ENCODE measurements around the gene PDZRN4.
"Not testable (repeated sequence)": the region's sequence is repeated elsewhere in the genome, so short reads cannot be mapped to it uniquely, and the experiment has no call there.

Gene PDZRN4

GRCh38 chr12:41287500-41288141, 99.5 kb downstream of the PDZRN4 start:
- DNase-seq: no peak

DNA sequence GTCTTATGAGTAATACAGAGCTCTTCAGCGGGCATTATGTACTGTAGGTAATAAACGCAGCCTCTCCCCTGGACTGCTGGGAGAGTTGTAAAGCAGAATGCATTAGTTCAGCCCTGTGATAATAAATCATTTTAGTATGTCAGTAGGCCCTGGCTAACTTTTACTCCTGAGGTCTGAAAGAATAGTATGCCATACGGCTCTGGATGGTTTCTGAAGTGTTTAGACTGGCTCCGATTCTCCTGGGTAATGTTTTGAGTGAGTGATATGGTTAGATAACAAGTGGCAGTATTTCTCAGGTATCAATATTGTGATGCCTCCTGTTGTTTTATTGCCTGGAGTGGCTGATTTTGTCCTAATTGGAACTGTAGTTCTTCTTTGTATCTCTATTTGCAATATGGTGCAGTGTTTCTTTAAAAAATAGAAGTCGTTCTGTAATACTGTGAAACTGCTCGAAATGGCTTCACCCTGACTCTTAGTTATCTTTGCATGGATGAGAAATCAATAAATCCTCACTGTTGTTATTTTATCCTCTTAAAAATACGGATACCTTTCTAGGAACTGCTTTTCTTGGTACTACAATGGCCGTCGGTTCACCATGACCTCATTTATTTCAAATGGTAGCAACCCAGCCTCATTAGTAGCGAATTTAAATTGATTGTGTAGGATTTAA, 100.2 kb downstream of the PDZRN4 start:
- DNase-seq: no peak

GRCh38 chr12:41289501-41289900, 101.4 kb downstream of the PDZRN4 start:
- DNase-seq: no peak

DNA sequence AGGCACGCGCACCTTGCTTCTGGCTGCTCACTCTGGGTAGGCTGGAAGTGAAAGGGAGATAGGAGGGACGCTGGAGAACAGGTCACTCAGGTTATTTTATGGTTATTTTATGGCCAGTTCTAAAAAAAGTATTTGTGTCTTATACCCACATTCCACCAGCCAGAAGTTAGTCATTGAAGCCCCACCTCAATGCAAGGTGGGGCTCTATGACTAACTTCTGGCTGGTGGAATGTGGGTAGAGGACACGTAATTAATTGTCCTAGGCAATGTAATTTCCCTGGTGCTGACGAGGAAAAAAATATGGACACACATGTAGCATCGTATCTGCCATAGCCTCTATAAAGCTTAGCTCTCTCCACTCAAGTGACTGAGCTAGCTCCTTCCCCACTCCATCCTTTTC, 104.9 kb downstream of the PDZRN4 start:
- no peak for DNase-seq

DNA sequence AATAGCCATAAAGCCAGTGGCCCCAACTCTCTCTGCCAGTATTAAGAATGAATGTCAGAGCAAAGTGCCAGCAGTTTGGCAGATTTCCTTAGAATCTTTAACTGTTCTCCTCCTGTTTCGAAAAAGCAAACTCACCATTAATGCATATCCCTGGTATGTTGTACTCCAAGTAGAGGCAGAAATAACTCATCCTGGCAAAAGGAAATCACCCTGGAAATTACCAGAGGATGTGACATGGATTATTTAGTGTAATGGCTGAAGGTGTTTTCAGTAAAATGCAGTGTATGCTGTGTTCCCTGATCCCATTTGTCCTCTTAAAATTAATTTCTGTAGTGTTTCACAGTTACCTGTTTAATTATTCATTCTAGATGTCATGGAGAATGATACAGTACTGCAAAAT, 105.3 kb downstream of the PDZRN4 start:
- no peak for DNase-seq

DNA sequence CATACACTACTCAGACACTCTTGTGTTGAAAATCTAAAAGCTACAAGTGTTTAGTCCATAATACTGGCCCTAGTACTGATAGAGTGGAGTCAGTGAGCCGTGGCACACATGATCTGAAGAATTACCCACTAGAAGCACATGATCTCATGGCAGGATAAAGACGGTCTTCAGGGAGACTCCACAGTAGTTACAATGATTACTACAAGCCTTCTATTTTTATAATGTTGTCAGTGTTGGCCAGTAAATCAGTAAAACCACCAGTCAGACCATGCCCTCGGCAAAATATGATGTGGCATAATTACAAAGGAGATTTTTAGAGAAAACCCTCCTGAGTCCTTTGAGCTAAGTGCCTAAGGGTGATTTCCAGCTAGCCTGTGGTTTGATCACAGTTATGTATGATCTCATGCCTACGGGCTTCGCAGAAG, 114.9 kb downstream of the PDZRN4 start:
- no peak for DNase-seq

GRCh38 chr12:41304526-41304925, 116.4 kb downstream of the PDZRN4 start:
- DNase-seq: no peak

GRCh38 chr12:41310367-41310766, 122.2 kb downstream of the PDZRN4 start:
- DNase-seq: no peak

- no peak for DNase-seq
Observed at GRCh38 chr12:41311883-41312282, 123.8 kb downstream of the PDZRN4 start.

GRCh38 chr12:41312451-41312850, 124.3 kb downstream of the PDZRN4 start:
- DNase-seq: not testable (repeated sequence)

- DNase-seq: no peak
Observed at GRCh38 chr12:41325336-41325735, 137.2 kb downstream of the PDZRN4 start.

- no peak for DNase-seq
Observed at GRCh38 chr12:41327096-41327895, 139.2 kb downstream of the PDZRN4 start.

- DNase-seq: no peak
Observed at GRCh38 chr12:41333974-41334373, 145.9 kb downstream of the PDZRN4 start.

DNA sequence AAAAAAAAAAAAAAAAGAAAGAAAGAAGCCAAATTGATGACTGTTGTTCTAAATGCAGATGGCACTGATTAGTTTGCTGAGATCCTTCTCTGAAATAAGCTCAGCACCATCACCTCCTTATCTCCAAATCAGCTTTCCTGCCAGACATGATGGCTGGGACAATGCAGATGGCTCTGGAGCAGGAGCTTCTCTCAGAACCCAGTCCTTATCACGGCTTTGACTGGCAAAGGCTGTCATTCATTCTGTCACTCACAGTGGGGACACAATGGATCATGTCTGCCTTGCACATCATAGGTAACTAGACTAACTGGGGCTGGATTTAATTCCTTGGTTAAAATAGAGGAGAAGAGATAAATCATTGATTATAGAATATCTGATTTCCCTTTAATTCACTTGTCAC, 146.3 kb downstream of the PDZRN4 start:
- DNase-seq: no peak

- no peak for DNase-seq
Observed at GRCh38 chr12:41336041-41336549, 148.0 kb downstream of the PDZRN4 start.

DNA sequence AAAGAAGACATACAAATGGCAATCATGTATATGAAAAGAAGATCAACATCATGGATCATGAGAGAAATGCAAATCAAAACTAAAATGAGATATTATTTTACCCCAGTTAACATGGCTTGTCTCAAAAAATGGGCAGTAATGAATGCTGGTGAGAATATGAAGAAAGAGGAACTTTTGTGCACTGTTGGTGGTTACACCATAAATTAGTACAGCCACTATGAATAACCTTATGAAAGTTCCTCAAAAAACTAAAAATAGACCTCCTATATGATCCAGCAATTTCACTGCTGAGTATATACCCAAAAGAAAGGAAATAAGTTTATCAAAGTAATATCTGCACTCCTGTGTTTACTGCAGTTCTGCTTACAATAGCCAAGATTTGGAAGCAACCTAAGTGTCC, 151.7 kb downstream of the PDZRN4 start:
- no peak for DNase-seq

DNA sequence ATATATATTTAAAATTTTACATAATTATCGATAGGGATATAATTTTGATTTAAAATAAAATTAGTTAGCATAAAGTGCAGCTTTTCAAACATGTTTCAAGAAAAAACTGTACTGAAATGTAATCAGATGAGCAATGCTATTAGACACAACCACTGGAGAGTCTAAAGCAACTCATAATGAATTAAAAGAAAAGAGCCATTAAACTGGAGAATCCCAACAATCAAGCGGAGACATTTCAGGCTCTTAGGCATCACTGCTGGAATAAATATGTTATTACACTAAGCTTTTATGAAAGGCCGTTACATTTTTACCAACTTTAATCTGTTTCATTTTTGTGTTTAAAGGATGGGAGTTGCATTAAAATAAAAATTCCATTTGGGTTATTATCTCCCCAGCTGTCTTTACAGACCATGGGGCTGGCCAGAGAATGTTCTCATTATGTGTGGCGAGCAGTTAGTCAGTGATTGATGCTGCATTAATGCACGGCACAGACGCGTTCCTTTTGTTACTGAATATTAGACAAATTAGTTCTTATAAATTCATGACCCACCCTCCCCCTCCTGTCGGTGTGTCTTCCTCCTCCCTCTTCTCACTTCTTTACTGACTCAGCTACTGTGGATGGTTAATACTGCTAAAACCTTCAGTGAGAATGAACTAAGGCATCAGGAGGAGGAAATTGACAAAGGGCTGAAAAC, 156.8 kb downstream of the PDZRN4 start:
- no peak for DNase-seq

DNA sequence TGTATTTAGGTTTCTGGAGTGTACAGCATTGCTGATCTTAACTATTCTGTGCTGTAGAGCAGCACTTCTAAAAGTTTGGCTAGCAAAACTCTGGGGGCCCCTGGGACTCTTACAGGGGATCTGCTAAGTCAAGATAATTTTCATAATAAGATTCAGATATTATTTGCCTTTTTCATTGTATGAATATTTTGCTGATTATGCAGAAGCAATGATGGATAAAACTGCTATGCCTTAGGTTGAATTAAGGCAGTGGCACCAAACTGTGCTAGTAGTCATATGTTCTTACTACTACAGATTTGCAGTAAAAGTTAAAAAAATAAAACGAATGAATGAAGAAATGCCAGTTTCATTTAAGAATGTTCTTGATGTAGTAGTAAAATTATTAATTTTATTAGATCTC, 160.1 kb downstream of the PDZRN4 start:
- DNase-seq: no peak

- no peak for DNase-seq
Observed at GRCh38 chr12:41356181-41356580, 168.1 kb downstream of the PDZRN4 start.

DNA sequence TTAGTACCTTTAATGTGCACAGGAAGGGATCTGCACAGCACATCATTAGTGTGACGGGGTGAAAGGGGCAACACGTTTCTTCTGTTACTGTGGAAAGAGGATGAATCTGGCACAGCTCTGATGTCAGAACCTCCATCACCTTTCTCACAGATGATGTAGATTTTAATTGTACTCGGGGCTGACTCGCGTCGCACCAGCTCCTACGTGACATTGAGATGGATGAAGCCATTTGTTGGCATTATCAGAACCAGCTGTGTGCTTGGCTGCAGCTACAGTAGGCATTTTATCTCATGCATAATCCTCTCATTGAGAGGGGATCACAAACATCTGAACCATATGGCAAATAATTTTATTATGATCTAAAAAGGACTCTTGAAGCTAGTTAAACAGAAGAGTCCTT, 173.6 kb downstream of the PDZRN4 start:
- DNase-seq: no peak

DNA sequence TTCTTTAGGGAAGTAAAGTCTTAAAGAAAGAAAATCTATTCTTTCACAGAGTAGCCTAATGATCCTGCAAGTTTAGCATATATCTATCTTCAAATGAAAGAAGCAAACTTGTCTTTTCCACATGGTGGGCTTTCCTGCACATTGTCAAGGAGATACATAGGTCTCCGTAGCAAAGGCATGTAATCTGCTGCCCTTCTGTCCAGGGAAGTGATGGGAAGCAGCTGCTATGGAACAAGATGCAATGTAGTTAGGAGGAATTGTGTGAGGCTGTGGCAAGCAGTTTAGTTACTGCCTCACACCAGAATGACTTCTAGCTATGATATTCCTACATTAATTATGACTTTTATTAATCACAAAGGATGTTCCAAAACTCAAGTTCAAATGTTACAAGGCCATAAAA, 174.4 kb downstream of the PDZRN4 start:
- no peak for DNase-seq

- DNase-seq: no peak
Observed at GRCh38 chr12:41362931-41363330, 174.8 kb downstream of the PDZRN4 start.

GRCh38 chr12:41364211-41364610, 176.1 kb downstream of the PDZRN4 start:
- no peak for DNase-seq

All from stimulated activated CD4-positive, alpha-beta T cell treated with anti-CD3 and anti-CD28 coated beads, Interleukin-12 subunit alpha, Interleukin-12 subunit beta, amount 100 ng/mL, for 4 hours (primary cell).